ENCODE results near the gene SMAD2.

GRCh38 chr18:47895565-47896250 lies 34.8 kb downstream of the SMAD2 start:
- no peak for TF ChIP-seq EZH2 (IDR thresholded peaks at IDR 0.05; ENCODE audit: low read depth, low read length, severe bottlenecking)
- no peak for TF ChIP-seq CTCF (IDR thresholded peaks at IDR 0.05; ENCODE audit: control extremely low read depth in 1 of 3, insufficient read depth in 1 of 3, low read depth in 1 of 3, low read length in 3 of 3)
- TF ChIP-seq KDM1A (IDR thresholded peaks at IDR 0.05; ENCODE audit: borderline replicate concordance, low read length): no peak
- no peak for TF ChIP-seq BRCA1 (IDR thresholded peaks at IDR 0.05; ENCODE audit: low read depth, low read length)
- no peak for TF ChIP-seq POLR2A (IDR thresholded peaks at IDR 0.05; ENCODE audit: control extremely low read depth in 1 of 2, low read depth in 2 of 2, low read length in 2 of 2)
- TF ChIP-seq SP1 (IDR thresholded peaks at IDR 0.05; ENCODE audit: low read depth, low read length): no peak
- no peak for TF ChIP-seq JUN (IDR thresholded peaks at IDR 0.05; ENCODE audit: low read depth, low read length)
- no peak for TF ChIP-seq POLR2AphosphoS5 (IDR thresholded peaks at IDR 0.05; ENCODE audit: low read depth, low read length)
- no peak for TF ChIP-seq TBP (IDR thresholded peaks at IDR 0.05; ENCODE audit: low read depth, low read length)
- no peak for TF ChIP-seq YY1 (IDR thresholded peaks at IDR 0.05; ENCODE audit: low read depth, low read length)
- no peak for TF ChIP-seq ASH2L (IDR thresholded peaks at IDR 0.05; ENCODE audit: low read length)
- no peak for TF ChIP-seq MAX (IDR thresholded peaks at IDR 0.05)
- TF ChIP-seq SAP30 (IDR thresholded peaks at IDR 0.05; ENCODE audit: insufficient read depth, insufficient replicate concordance, low read length): no peak
- TF ChIP-seq PHF8 (conservative IDR thresholded peaks at IDR 0.05; ENCODE audit: low read depth, low read length): no peak
